GM19043 (cell line): ENCODE results near the gene CIBAR2.

Source experiments
- ATAC-seq: cut with Tn5 transposase; IDR thresholded peaks from one replicate; pipeline ENCODE4 v1.9.1; 2021; ENCODE audit warnings: low read depth; ENCODE audit not compliant: unreplicated experiment

Gene CIBAR2

GRCh38 chr16:85145188-85145587, 32.9 kb upstream of the CIBAR2 start:
- ATAC-seq: no peak

- ATAC-seq: no peak
Measured at GRCh38 chr16:85144026-85144915, 32.0 kb upstream of the CIBAR2 start.

GRCh38 chr16:85142771-85143211, 30.5 kb upstream of the CIBAR2 start:
- no peak for ATAC-seq

- ATAC-seq: no peak
Measured at GRCh38 chr16:85142129-85142513, 29.8 kb upstream of the CIBAR2 start.

- ATAC-seq: no peak
Measured at GRCh38 chr16:85141491-85142128, 29.3 kb upstream of the CIBAR2 start.

- no peak for ATAC-seq
Measured at GRCh38 chr16:85140455-85141012, 28.3 kb upstream of the CIBAR2 start.

GRCh38 chr16:85139881-85140339, 27.6 kb upstream of the CIBAR2 start:
- ATAC-seq: no peak

GRCh38 chr16:85138825-85139627, 26.8 kb upstream of the CIBAR2 start:
- ATAC-seq: no peak

GRCh38 chr16:85138073-85138824, 26.0 kb upstream of the CIBAR2 start:
- no peak for ATAC-seq

GRCh38 chr16:85137323-85138072, 25.2 kb upstream of the CIBAR2 start:
- ATAC-seq: no peak

GRCh38 chr16:85136702-85137322, 24.5 kb upstream of the CIBAR2 start:
- no peak for ATAC-seq

- no peak for ATAC-seq
Measured at GRCh38 chr16:85136213-85136701, 24.0 kb upstream of the CIBAR2 start.

GRCh38 chr16:85134789-85135142, 22.5 kb upstream of the CIBAR2 start:
- no peak for ATAC-seq

- ATAC-seq: no peak
Measured at GRCh38 chr16:85134076-85134788, 22.0 kb upstream of the CIBAR2 start.

- no peak for ATAC-seq
Measured at GRCh38 chr16:85133290-85133599, 21.0 kb upstream of the CIBAR2 start.

- no peak for ATAC-seq
Measured at GRCh38 chr16:85132456-85133289, 20.4 kb upstream of the CIBAR2 start.

GRCh38 chr16:85130705-85131028, 18.4 kb upstream of the CIBAR2 start:
- ATAC-seq: no peak
